Neural progenitor cell (in vitro differentiated cells): Measurements from ENCODE around the gene BBS12. TPM values are rescaled to one million over a fixed set of nuclear protein-coding genes. Genes with fewer than 3 reads are reported as not detected.

ENCODE experiments used
- DNase-seq: peaks from one replicate; pipeline ENCODE4 v3.0.0-alpha.2; 2016; ENCODE audit warnings: low spot score
- H2AFZ ChIP-seq: fragments of 200-600 bp; sonication (generic); replicated peaks from 2 replicates; pipeline ENCODE4 v1.6.1; 2016; ENCODE audit warnings: antibody characterized with exemption
- H3F3A ChIP-seq: fragments of 200-600 bp; sonication (generic); 2 replicates; pipeline ENCODE4 v1.6.1; 2016; ENCODE audit warnings: antibody characterized with exemption, low read depth
- H3K27ac ChIP-seq: fragments of 200-600 bp; sonication (generic); 2 replicates; pipeline ENCODE4 v1.5.1; 2016; ENCODE audit warnings: mild to moderate bottlenecking
- H3K27me3 ChIP-seq: fragments of 200-600 bp; sonication (generic); 2 replicates; pipeline ENCODE4 v1.6.1; 2016; ENCODE audit warnings: mild to moderate bottlenecking, moderate library complexity
- H3K36me3 ChIP-seq: fragments of 200-600 bp; sonication (generic); 2 replicates; pipeline ENCODE4 v1.5.1; 2016
- H3K4me1 ChIP-seq: fragments of 200-600 bp; sonication (generic); 2 replicates; pipeline ENCODE4 v1.6.1; 2016; ENCODE audit warnings: mixed run types
- H3K4me2 ChIP-seq: fragments of 200-600 bp; sonication (generic); 2 replicates; pipeline ENCODE4 v1.6.1; 2016
- H3K4me3 ChIP-seq: fragments of 200-600 bp; sonication (generic); 2 replicates; pipeline ENCODE4 v1.5.1; 2016
- H3K79me2 ChIP-seq: fragments of 200-600 bp; sonication (generic); 2 replicates; pipeline ENCODE4 v1.6.1; 2016; ENCODE audit warnings: low read depth
- H3K9ac ChIP-seq: fragments of 200-600 bp; sonication (generic); 2 replicates; pipeline ENCODE4 v1.6.1; 2016
- H3K9me3 ChIP-seq: fragments of 200-600 bp; sonication (generic); 2 replicates; pipeline ENCODE4 v1.5.1; 2016; ENCODE audit warnings: low read depth
- H4K20me1 ChIP-seq: fragments of 200-600 bp; sonication (generic); 2 replicates; pipeline ENCODE4 v1.6.1; 2016; ENCODE audit warnings: low read depth
- H3K27ac Mint-ChIP-seq: 3 replicates; pipeline ENCODE4 v1.8.0; 2021; ENCODE audit warnings: mixed read lengths
- H3K27me3 Mint-ChIP-seq: 2 replicates; pipeline ENCODE4 v1.8.0; 2022; ENCODE audit warnings: low read depth, mild to moderate bottlenecking, inconsistent platforms, moderate library complexity, mixed read lengths; ENCODE audit not compliant: insufficient read depth
- H3K36me3 Mint-ChIP-seq: 3 replicates; pipeline ENCODE4 v1.8.0; 2021; ENCODE audit warnings: mixed read lengths
- H3K4me1 Mint-ChIP-seq: 3 replicates; pipeline ENCODE4 v1.8.0; 2021; ENCODE audit warnings: mixed read lengths
- H3K4me3 Mint-ChIP-seq: 3 replicates; pipeline ENCODE4 v1.8.0; 2021; ENCODE audit warnings: mild to moderate bottlenecking, moderate library complexity, mixed read lengths
- H3K9me3 Mint-ChIP-seq: 3 replicates; pipeline ENCODE4 v1.8.0; 2020; ENCODE audit warnings: mixed read lengths
- EZH2 ChIP-seq: fragments of 200-600 bp; sonication (generic); IDR thresholded peaks from 2 replicates; pipeline ENCODE4 v1.6.1; 2017; ENCODE audit warnings: antibody characterized with exemption, mild to moderate bottlenecking, moderate library complexity
- EZH2phosphoT487 ChIP-seq: fragments of 200-600 bp; sonication (generic); IDR thresholded peaks from 2 replicates; pipeline ENCODE4 v1.6.1; 2017; ENCODE audit warnings: antibody characterized with exemption
- total RNA-seq: library from RNA; depleted of rRNA; stranded (reverse); fragments of >200 nt; gene quantifications from 2 replicates; pipeline ENCODE4 v1.2.3, GENCODE V29; 2015; ENCODE audit warnings: low replicate concordance
- TF ChIP-seq, protein P1 (sequence below): fragments of 200-600 bp; sonication (generic); IDR thresholded peaks from 2 replicates; pipeline ENCODE4 v1.5.1; 2017; ENCODE audit warnings: antibody characterized with exemption, mild to moderate bottlenecking

BBS12 gene
- total RNA-seq, 1 donor from 2014 or later: 7.7 TPM

DNA sequence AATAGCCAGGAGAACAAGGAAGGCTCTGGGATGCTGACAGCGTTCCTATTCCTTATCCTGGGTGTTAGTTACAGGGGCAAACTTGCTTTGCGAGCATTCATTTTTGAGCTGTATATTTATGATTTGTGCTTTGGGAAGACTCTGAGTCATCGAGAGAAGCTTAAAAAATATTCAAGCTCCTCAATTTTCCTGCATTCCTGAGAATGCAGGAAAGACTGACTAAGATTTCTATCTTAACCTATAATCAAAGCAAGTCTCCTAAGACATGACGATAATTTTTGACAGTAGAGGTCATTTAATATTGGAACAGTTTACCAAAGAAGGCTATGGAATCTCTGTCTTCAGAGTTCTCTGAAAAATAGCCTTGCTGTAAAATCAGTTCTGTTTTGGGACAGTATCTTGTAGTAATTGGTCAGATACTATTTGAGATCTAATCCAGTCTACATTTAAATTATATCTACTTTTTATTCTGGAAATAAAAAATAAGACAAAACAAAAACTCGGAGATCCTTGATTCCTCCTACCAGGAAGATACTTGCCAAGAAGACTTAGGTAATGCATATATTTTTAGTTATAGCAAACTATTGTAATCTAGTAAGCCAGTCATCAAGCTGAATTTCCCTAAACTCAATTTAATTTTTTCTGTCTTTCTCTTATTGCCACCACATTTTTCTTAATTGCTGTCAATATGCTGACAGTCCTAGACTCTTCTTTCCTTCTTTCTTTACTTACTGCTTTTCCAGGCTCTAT lies 31.7 kb downstream of the BBS12 start:
- H3K9ac ChIP-seq: no peak overlapping the region
- no peak overlapping the region for H3K27ac ChIP-seq
- peaks cover 4% of the 10 kb centered on the region for H3K4me1 Mint-ChIP-seq
- H3K27me3 Mint-ChIP-seq: no peaks in the 10 kb centered on the region
- H2AFZ ChIP-seq: no peak overlapping the region
- no peaks in the 10 kb centered on the region for H3K9me3 ChIP-seq
- no peaks in the 10 kb centered on the region for H3K79me2 ChIP-seq
- H3K4me2 ChIP-seq: no peak overlapping the region
- no peaks in the 10 kb centered on the region for H3K27me3 ChIP-seq
- H3K36me3 ChIP-seq: no peaks in the 10 kb centered on the region
- DNase-seq: no peak
- peaks cover 35% of the 10 kb centered on the region for H3K4me1 ChIP-seq
- no peaks in the 10 kb centered on the region for H4K20me1 ChIP-seq
- H3F3A ChIP-seq: peaks cover 25% of the 10 kb centered on the region
- H3K27ac Mint-ChIP-seq: no peak overlapping the region
- H3K36me3 Mint-ChIP-seq: no peaks in the 10 kb centered on the region
- no peak overlapping the region for H3K4me3 ChIP-seq
- no peak overlapping the region for H3K4me3 Mint-ChIP-seq
- TF ChIP-seq EZH2phosphoT487 (no peak), EZH2 (no peak)
- TF ChIP-seq, protein P1, sequence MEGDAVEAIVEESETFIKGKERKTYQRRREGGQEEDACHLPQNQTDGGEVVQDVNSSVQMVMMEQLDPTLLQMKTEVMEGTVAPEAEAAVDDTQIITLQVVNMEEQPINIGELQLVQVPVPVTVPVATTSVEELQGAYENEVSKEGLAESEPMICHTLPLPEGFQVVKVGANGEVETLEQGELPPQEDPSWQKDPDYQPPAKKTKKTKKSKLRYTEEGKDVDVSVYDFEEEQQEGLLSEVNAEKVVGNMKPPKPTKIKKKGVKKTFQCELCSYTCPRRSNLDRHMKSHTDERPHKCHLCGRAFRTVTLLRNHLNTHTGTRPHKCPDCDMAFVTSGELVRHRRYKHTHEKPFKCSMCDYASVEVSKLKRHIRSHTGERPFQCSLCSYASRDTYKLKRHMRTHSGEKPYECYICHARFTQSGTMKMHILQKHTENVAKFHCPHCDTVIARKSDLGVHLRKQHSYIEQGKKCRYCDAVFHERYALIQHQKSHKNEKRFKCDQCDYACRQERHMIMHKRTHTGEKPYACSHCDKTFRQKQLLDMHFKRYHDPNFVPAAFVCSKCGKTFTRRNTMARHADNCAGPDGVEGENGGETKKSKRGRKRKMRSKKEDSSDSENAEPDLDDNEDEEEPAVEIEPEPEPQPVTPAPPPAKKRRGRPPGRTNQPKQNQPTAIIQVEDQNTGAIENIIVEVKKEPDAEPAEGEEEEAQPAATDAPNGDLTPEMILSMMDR: no peak
- H3K9me3 Mint-ChIP-seq: no peaks in the 10 kb centered on the region

DNA sequence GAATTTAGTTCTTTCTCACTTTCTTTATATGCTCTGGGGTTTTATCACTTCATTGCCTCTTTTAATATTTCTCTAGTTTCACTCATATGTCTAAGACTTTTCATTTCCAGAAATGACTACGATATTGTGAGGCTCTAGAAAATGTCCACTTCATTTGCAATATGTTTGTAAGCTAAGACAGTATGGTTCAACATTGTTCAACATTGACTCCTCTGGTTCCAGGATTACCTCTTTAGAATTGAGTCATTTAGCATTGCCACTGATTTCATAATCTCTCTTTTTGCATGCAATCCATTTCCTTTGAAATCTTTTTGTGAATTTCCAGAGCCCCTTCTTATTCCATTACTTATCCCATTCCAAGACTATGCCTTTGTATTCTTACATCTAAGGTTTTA lies 32.3 kb downstream of the BBS12 start:
- Histone ChIP-seq H3K36me3 (no peaks in the 10 kb centered on the region), H3K9me3 (no peaks in the 10 kb centered on the region), H3K4me2 (no peak overlapping the region), H4K20me1 (no peaks in the 10 kb centered on the region), H3K9ac (no peak overlapping the region), H2AFZ (no peak overlapping the region), H3K4me1 (peaks cover 31% of the 10 kb centered on the region), H3K4me3 (no peak overlapping the region), H3F3A (peaks cover 26% of the 10 kb centered on the region), H3K79me2 (no peaks in the 10 kb centered on the region), H3K27me3 (no peaks in the 10 kb centered on the region), H3K27ac (no peak overlapping the region)
- Mint-ChIP-seq H3K4me3 (no peak overlapping the region), H3K9me3 (no peaks in the 10 kb centered on the region), H3K36me3 (no peaks in the 10 kb centered on the region), H3K4me1 (peaks cover 4% of the 10 kb centered on the region), H3K27ac (no peak overlapping the region), H3K27me3 (no peaks in the 10 kb centered on the region)
- no peak for DNase-seq
- no peak for TF ChIP-seq EZH2phosphoT487

DNA sequence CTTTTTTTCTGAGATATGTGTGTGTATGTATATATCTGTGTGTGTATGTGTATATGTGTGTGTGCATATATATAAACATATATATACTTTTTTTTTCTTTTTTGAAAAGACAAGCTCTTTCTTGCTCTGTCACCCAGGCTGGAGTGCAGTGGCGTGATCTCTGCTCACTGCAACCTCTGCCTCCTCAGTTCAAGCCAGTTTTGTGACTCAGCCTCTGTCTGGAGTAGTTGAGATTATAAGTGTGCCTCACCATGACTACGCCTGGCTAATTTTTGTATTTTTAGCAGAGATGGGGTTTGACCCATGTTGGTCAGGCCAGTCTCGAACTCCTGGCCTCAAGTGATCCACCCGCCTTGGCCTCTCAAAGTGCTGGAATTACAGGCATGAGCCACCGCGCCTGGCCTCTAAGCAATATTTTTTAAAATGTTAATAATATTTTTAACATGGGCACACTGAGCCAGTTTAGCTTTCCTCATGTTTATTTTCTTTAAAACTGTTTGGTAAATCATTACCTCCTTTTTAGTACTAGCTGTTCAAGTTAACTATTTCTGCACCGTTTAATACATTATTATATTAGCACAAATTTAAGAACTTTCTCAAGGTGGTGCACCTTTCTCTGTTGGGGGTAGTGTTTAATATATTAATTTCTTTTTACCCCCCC lies 33.3 kb downstream of the BBS12 start:
- Histone ChIP-seq H3K9me3 (no peaks in the 10 kb centered on the region), H2AFZ (no peak overlapping the region), H3K27me3 (no peaks in the 10 kb centered on the region), H3K4me3 (no peak overlapping the region), H3K4me1 (peaks cover 30% of the 10 kb centered on the region), H3K79me2 (no peaks in the 10 kb centered on the region), H3F3A (peaks cover 26% of the 10 kb centered on the region), H3K4me2 (no peak overlapping the region), H3K36me3 (no peaks in the 10 kb centered on the region), H4K20me1 (no peaks in the 10 kb centered on the region), H3K27ac (no peak overlapping the region), H3K9ac (no peak overlapping the region)
- Mint-ChIP-seq H3K4me3 (no peak overlapping the region), H3K27me3 (no peaks in the 10 kb centered on the region), H3K36me3 (no peaks in the 10 kb centered on the region), H3K4me1 (peaks cover 4% of the 10 kb centered on the region), H3K9me3 (no peaks in the 10 kb centered on the region), H3K27ac (no peak overlapping the region)
- no peak for DNase-seq
- TF ChIP-seq EZH2 (no peak), EZH2phosphoT487 (no peak)
- TF ChIP-seq, protein P1: no peak

DNA sequence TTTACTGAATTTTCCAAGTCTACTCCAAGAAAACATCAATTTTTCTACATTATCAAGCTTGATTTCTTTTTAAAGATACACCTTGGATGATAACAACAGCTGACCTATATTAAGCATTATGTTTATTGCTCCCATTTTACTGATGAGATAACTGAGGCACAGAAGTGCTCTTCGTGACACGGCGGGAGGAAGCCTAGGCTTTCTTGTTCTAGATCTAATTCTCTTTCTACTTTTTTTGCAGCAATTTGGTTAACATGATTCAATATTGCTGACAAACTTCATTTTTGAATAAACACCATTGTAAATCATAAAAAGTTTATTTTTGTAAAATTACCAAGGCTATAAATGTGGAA lies 33.8 kb downstream of the BBS12 start:
- no peak overlapping the region for H3K9ac ChIP-seq
- no peak overlapping the region for H3K4me2 ChIP-seq
- no peak overlapping the region for H2AFZ ChIP-seq
- Mint-ChIP-seq H3K27me3 (no peaks in the 10 kb centered on the region), H3K9me3 (no peaks in the 10 kb centered on the region), H3K27ac (no peak overlapping the region), H3K4me1 (peaks cover 4% of the 10 kb centered on the region), H3K36me3 (no peaks in the 10 kb centered on the region), H3K4me3 (no peak overlapping the region)
- H4K20me1 ChIP-seq: no peaks in the 10 kb centered on the region
- no peaks in the 10 kb centered on the region for H3K9me3 ChIP-seq
- H3K36me3 ChIP-seq: no peaks in the 10 kb centered on the region
- H3K4me3 ChIP-seq: no peak overlapping the region
- no peak overlapping the region for H3K27ac ChIP-seq
- DNase-seq: no peak
- peaks cover 30% of the 10 kb centered on the region for H3K4me1 ChIP-seq
- TF ChIP-seq, protein P1: no peak
- TF ChIP-seq EZH2: no peak
- no peak for TF ChIP-seq EZH2phosphoT487
- H3K79me2 ChIP-seq: no peaks in the 10 kb centered on the region
- H3K27me3 ChIP-seq: no peaks in the 10 kb centered on the region
- peaks cover 26% of the 10 kb centered on the region for H3F3A ChIP-seq
